GM21423 (cell line): ENCODE results near the gene CD151.

Experiments used
- ATAC-seq: cut with Tn5 transposase; IDR thresholded peaks from one replicate; pipeline ENCODE4 v1.9.1; 2021; ENCODE audit warnings: mild to moderate bottlenecking, moderate library complexity; ENCODE audit not compliant: unreplicated experiment

Gene CD151

DNA sequence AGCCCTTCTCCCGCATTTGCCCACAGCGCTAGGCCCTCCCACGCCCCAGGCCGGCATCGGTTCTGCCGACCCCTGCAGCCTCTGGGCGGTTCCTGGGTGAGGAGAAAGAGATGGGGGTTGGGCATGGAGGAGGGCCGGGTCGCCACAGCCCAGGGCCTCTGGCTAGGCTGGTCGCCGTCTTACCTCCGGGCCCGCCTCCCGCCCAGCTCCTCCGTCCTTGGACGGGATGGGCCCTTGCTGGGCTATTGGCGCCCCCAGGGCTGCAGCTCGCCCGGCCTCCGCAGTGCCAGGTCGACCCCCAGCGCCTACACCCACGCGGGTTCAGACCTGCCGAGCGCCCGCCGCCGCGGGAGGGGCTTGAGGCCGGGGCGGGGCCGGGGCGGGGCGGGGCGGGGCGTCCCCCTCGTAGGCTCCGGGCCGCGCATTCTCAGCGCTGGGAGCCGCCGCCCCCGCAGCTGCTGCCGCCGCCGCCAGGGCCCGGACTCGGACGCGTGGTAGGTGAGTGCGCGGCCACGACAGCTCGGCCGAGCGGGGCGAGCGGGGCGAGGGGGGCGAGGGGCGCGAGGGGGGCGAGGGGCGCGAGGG lies at the start of gene CD151:
TSS of gene CD151 (plus strand) at position 424 of the 585 bp plus-strand sequence. CDS start 3,118 bp downstream, outside the sequence.
- ATAC-seq: no peak

DNA sequence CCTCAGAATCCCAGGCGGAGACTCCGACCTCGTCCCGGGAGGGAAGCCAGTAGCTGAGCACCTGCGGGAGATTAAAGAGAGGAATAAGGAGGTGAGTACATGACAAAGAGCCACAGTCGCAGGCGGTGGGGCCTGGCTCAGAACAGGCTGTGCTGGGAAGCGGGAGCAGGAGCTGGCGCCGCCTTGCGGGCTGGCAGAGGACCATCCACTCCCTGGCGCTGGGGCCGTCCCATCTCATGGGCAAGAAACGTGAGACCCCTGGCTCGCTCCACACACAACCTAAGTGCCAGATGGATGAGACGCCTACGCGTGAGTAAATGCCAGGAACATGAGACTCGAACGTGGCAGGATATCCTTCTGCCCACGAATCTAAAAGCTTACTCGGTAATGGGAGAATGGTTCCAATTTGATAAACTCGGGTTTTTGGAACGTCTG lies 49.2 kb upstream of the CD151 start:
- no peak for ATAC-seq

DNA sequence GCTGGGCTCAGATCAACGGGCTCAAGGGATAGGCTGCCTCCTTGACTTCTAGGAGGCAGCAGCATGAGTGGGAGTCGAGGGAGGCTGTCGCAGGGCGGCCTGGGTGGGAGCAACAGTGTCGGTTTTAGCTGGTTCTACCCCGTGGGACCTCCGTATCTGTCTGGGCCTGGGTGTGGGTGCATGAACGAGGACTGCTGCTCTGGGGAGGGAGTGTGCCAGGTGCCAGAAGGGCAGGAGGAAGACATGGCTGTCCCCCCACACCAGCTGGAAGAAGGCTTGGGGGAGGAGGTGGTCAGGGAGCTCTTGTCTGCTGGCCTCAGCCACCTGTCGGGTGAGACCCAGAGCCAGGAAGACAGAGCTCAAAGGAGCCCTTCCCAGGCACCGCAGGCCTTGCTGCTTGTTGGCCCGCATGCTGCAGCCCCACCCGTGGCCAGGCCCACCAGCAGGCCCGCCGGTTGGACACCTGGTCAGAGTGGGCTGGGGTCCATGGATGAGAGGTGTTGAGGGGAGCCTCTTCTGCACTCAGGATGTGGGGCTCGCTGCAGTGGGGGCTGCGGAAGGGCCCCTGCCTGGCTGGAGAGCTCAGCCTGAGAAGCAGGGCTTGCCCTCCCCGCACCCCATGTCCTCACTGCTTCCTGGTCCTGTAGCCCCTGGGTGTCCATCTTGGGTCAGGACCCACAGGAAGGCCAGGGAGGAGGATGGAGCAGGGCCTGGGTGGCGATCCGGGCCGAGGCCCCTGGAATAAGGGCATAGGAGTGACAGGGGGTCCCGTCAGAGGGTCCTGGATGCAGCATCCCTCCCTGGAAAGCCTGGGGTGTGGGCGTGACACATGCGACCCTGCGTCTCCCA lies 46.3 kb upstream of the CD151 start:
- ATAC-seq: no peak

DNA sequence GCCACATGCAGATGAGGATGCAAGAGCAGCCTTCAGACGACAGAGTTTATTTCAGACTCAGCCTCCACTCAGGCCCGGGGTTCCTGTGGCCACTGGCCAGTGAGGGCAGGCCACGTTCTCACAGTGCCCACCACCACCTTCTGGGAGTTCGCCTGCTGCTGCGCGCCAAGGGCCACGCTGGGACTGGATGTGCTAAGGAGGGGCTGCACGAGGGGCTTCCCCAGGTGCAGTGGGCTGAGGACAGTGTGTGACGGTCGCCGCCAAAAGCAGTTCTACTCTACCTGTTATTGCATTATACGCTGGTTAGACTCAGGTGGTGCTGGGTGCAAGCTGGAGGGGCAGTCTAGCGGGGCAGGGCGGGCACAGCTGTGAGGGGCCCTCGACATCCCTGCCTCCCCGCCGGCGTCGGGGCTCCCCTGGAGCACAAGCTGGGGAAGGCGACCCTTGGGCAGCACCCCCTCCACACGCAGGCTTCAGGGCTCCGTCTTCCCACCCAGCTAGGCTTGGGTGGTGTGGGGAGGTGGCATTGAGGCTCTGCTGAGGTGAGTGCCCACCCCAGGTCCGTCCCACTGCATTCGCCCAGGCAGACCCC lies 45.6 kb upstream of the CD151 start:
- no peak for ATAC-seq

DNA sequence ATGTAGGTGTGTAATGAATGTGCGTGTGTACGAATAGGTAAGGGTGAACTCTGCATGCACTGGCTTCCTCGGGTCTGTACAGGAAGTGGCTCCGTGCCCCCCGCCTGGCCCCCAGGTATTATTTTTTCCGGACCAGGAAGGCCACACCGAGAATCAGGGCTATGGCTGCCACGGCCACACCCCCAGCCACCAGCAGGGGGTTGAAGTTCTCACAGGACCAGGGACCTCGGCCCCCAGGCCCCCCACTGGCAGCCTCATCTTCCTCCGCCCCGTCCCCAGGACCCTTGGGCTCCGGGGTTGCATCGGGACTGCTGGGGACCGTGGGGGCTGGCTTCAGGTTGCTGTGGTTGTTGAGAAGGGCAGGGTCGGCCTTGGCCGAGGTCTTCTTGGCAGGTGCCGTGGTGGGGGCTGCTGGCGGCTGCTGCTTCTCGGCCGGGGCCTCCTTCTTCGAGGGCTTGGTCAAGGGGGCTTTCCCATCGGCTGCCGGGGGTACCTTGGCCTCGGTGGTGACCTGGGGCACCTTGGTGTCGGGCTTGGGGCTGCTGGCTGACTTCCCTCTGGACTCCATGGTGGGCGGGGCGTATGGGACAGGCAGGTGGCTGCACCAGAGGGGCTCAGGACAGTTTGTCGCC lies 44.6 kb upstream of the CD151 start:
- ATAC-seq: no peak

DNA sequence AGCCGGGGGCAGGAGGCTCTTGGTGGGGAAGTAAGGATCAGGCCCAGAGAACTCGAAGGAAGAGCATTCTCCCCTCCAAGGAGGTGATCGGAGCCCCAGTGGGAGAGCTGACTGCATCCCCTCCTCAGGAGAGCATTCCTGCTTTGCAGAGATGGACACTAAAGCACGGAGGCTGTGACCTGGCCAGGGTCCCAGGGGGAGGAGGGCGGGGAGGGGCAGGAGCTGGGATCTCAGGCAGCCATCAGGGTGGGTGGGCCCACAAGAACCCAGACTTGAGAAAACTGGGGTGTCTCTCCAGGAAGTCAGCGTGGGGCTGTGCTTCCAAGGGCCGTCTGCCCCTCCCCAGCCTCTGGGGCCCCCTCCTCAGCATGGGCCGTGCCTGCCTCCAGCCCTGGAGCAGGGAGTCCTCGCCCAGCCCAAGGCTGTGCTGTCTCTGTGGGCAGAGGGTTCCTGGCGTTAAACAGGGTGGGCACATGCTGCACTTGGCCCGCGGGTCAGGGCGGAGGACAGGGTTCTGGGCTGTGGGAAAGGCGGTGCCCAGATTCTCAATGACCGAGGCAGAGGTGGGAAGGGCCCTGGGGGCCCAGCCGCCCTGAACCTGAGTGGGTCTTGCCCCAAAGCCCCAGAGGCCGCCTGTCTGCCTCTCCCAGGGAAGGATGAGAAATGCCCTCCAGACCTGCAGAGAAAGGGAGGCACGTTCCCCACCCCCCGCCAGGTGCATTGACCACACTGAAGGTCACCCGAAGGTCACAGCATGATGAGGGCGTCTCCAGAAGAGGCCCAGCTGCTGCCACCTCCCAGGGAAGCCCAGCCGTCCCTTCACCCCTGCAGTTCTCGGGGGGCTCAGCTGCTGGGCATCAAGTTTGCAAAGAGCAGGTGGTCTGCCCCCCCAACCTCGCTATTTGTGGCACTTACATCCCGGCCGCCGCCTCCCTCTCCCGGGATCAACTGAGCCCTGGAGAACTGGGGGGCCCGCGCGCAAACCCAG lies 43.5 kb upstream of the CD151 start:
- no peak for ATAC-seq

DNA sequence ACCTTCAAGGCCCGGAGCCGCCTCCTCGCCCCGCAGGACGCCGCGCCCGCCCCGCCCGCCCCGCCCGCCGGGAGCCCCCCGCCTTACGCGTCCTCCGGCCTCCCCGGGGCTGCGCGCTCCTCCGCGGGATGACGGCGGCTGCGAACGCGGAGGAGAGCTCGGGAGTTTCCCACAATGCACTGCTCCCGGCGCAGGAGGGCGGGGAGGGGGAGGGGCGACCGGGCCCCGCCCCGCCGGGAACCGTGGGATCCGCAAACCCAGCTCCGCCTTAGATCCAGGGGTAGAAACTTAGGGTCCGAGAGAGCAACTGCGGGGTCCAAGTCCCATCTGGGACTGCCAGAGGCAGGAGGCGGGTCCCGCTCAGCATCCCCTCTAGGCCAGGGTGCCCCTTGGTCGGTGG lies 42.8 kb upstream of the CD151 start, which contains the start of gene CEND1:
TSS of gene CEND1 (minus strand) at position 148 of the 400 bp plus-strand sequence. CDS start 1,514 bp downstream, outside the sequence.
- ATAC-seq: no peak

DNA sequence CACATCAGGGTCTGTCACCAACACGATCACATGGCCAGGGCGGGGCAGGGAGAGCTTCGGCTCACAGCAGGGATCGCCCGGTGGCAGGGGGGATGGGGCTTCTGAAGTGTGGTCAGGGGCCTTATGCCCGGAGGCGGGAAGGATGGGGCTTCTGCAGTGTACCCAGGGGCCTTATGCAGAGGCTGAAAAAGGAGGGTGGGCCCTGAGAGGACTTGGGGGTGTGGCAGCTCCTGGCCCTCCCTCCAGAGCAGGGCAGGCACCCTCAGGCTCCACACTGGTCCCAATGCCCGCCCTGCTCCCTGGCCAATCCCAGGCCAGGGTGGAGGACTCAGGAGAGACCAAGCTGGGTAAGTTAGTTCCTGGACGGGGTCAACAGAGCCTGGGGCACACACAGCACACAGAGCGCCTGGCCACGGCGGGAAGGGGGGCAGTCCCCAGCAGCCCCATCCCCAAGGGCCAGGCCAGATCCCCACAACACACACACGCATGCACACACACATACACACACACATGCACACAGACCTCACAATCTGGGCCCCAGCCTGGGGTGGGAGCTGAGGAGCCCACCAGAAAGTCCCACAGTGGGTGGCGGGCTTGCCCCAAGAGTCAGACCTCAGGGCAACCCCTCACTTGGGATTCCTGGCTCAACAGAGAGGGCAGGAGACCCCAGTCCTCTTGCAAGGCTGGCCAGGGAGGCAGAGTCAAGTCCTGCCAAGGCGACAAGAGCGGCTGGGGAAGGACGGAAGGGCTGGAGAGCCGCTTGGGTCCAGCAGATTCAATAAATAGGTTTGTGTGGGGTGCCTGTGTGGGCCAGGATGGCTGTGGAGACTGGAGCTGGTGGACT lies 41.8 kb upstream of the CD151 start:
- ATAC-seq: no peak

DNA sequence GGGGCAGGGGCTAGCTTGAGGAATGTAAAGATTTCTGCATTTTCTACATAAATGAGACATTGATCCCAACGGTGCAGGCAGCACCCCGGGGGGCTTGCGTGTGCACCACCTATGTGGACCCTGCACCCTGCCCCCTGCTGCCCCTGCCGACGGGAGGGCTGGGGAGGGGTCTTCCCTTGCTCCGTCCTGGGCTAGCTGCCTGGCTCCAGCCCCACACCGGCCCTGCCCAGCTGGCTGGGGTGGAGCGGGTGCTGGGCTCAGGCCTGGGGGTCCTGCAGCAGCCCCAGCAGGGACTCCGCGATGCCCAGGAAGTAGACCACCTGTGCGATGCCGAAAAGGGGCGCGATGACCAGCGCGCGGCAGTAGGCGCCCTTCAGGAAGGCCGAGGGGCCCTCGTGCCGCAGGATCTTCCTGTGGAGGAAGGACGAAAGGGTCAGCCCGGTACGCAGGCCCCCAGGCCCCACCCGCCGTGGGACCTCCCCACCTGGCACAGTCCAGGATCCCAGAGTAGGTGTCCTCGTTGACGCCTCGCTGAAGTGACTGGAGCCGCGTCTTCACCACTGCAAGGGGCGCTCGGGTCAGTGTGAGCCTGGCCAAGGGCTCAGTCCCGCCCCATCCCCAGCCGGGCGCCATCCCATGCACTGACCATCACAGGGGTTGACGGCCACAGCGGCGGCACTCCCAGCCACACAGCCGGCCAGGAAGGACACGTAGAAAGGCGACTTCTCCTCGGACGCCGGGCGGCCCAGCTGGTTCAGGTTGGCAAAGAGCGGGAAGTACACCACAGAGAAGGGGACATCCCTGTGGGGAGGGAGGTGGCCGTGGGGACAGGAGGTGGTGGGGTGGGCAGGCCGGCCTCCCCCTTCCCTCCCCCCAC lies 40.9 kb upstream of the CD151 start:
- ATAC-seq: no peak

DNA sequence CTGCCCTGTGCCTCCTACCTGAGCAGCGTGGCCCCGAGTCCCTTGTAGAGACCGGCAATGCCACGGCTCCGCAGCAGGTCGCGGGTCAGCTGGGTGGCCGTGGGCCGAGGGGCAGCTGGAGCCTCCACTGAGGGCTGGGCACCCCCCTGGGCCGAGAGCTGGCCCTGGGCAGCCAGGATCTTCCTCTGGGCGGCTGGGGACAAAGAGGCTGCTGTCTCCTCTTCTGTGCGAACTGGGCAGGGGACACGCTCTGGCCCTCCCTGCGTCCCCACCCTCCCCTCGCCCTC lies 40.3 kb upstream of the CD151 start:
- no peak for ATAC-seq

DNA sequence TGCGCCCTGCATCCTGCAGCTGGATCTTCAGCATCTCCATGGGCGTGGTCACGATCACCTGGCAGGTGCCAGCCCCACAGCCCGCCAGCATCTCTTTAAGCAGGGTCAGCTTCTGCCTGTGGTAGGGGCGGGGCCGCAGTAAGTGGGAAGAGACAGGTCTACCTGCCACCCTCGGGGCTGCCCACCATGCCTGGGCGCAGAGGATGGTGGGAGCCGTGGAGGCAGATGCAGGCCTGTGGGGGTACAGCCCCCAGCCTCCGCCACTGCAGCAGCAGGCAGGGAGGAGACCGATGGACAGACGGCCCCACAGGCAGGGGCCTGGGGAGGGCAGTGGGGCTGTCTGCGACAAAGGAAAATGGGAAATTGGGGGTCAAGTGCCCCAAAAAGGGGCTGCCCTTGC lies 39.9 kb upstream of the CD151 start:
- no peak for ATAC-seq

DNA sequence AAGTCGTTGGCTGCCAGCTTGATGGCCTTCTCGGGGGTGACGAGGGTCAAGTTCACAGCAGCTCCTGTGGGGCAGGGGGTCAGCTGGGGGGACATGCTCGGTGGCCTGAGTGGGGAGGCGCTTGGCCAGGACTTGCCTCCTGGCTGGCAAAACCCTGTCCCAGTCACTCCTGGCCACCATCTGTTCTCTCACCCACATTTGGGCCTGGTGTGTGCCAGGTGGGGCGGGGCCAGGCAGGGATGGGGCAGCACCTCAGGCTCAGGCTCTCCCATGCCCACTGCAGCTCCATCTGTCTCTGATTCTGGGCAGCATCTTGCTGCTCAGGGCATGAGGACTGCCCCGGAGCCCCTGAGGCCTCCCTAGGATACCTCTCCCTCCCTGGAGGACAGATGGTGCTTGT lies 39.2 kb upstream of the CD151 start:
- ATAC-seq: no peak

DNA sequence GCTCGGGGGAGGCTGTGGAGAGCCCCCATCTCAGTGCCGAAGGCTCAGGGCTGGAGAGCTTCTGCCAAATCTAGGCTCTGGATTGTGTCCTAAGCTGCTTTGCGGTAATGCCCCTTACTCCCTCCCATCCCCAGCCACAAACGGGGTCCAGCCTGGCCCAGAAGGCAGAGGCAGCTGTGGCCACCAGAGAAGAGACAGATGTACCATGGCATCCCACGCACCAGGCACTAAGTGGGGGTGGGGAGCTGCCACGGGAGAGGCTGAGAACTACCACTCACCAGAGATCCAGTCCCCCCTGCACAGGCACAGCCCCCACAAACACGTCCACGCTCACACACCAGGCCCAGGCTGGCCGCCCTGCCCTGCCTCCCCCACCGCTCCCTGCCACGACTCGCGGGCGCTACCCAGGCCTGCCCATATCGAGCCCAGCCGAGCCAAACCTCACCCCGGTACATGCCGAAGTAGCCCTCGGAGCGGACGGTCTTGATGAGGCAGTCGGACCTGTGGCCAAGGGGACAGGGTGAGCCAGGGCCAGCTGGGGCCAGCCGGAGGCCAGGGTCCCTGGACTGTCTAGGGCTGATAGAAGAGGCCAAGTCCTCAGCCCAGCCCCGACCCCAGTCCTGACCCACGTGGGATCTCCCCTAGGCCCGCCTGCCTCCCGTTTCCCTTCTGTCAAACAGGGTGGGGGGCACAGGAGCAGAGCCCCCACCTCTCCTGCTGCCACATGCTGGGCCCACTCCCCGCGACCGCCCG lies 38.6 kb upstream of the CD151 start:
- ATAC-seq: no peak

DNA sequence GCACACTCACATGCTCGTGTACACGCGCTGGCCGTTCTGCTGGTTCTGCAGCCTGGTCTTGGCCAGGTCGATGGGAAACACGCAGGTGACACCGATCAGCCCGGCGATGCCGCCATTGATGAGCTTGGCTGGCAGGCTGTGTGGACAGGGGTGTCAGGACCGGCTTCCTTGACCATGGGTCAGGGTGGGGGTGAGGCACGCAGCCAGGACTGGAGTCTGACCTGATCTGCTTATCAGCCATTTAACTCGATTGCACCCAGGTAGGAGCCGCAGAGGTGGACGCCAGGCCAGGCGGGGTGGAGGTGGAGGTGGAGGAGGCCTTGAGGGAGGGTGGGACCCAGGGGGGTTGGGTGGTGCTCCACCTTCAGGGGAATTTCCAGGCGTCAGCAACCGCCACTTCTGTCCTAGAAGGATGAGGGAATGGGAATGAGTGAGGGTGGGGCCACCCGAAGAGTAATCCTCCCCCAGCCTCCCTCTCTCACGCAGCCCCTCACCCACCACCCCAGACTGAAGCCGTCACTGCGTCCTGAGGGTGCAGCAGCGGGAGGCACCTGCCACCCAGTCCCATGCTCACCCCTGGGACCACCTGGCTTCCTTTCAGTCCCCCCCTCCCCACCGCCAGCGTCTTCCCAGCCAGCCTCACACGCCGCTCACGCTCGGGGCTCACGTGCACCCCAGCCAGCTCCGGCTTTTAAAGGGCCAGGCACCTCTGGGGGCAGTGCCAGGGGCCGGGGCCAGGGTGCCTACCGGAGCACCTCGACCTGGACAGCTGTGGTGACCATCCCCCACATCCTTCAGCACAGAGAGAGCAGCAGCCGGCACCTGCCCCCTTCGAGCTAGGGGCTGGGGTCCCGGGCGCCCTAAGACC lies 37.8 kb upstream of the CD151 start:
- no peak for ATAC-seq

DNA sequence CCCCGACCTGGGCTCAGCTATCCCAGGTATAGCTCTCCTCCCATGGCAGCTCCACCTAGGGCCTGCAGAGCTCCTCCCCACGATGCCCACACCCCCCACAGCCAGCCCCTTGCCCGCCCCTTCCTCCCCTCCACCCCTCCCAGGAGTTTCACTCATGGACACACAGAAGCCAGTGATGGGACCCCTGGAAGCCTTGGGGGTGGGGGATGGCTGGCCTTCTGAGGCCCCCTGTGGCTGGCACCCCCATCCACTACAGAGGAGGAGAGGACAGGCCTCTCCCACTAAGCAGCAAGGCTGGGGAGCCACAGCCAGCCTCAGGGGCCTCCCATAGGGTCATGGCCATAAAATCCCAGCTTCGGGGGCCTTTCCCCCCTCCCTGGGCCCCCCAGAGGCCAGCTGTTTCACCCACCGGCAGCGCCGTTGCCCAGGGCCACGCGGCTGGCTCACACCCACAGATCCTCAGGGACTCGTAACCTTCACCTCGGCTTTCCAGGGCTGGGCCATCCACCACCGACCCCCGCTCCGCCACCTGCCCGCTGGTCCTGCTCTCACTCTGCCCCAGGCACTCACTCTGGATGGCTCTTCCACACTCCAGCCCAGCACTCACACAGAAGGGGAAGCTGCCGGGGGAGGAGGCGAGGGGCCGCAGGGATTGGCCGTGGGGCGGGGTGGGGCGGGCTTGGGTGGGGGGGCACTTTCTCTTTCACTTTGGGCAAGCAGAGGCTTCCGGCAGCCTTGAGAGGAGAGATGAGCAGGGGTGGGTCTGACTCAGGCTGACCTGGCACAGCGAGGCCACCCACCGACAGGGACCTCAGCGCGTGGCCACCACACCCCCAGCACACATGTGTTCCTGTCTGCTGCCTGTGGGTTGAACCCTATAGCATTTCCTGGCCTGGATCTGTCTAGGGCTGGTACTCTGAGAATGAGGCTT lies 36.9 kb upstream of the CD151 start:
- peak; percentile 27 for ATAC-seq
